A375 (cell line): ENCODE results near the gene ARAP1. TPM values are rescaled to one million over a fixed set of nuclear protein-coding genes. Genes with fewer than 3 reads are reported as not detected.

Source experiments
- small RNA-seq: library from RNA; depleted of rRNA; stranded (forward); fragments of <200 nt; gene quantifications from one replicate; pipeline ENCODE3, GENCODE V24; 2014
- total RNA-seq: library from RNA; depleted of rRNA; stranded (reverse); fragments of >200 nt; shearing (Covaris generic); gene quantifications from 2 replicates; pipeline ENCODE4 v1.2.3, GENCODE V29; 2014; rRNA removed

Gene ARAP1
- total RNA-seq: 54.8 and 55.5 TPM in 2 replicates

GRCh38 chr11:72752088-72752914, at the start of gene ARAP1:
ARAP1 (minus strand) TSS chr11:72752408; CDS start chr11:72727128, 25,280 bp downstream.

GRCh38 chr11:72793425-72794367, 41.5 kb upstream of the ARAP1 start, which contains the start of gene STARD10:
STARD10 (minus strand) TSS chr11:72794047; CDS start chr11:72781181, 12,866 bp downstream.

GRCh38 chr11:72673943-72674828, 78.0 kb downstream of the ARAP1 start, which contains the start of gene PDE2A:
PDE2A (minus strand) TSS chr11:72674422; CDS start chr11:72674207, 215 bp downstream.

Small RNA genes within 50 kb of the gene (small RNA-seq; reads per million reads assigned to genes)
- gene MIR4692: not detected
- gene RF00019: not detected

Other genes with a start within 250 kb of the ARAP1 start
- 1.5 and 6.6 TPM in 2 replicates for gene PDE2A, start 78.0 kb downstream of the ARAP1 start, total RNA-seq
- gene STARD10, start 41.6 kb upstream of the ARAP1 start, total RNA-seq: 13.7 and 16.2 TPM in 2 replicates
- gene ATG16L2, start 62.0 kb upstream of the ARAP1 start, total RNA-seq: 9.2 and 11.2 TPM in 2 replicates